GM12892 (cell line): ENCODE data around the gene BRCA2. TPM values are rescaled to one million over a fixed set of nuclear protein-coding genes. Genes with fewer than 3 reads are reported as not detected.
A peak's percentile ranks its signal among the peaks of the same experiment; 100 is the strongest.

Experiments
- DNase-seq: peaks from one replicate; pipeline ENCODE4 v3.0.0; 2011; ENCODE audit not compliant: insufficient read length
- FAIRE-seq: peaks from 2 replicates; lab custom pipeline; 2011; peaks lifted over from hg19 to GRCh38; lab: Jason Lieb, UNC
- POLR2A ChIP-seq: IDR thresholded peaks from 2 replicates; pipeline ENCODE4 v1.6.1; 2011; ENCODE audit warnings: low read depth, low read length, control low read depth
- POLR2AphosphoS5 ChIP-seq: IDR thresholded peaks from 2 replicates; pipeline ENCODE4 v1.6.1; 2011; ENCODE audit warnings: low read depth, low read length, control low read depth
- TAF1 ChIP-seq: IDR thresholded peaks from 2 replicates; pipeline ENCODE4 v1.6.1; 2011; ENCODE audit warnings: low read depth, mild to moderate bottlenecking, control low read depth, low read length, borderline replicate concordance
- polyA plus RNA-seq: library from polyadenylated mRNA; unstranded; fragments of >200 nt; gene quantifications from one replicate; pipeline ENCODE4 v1.2.1, GENCODE V29; 2012; ENCODE audit warnings: missing spikeins, inconsistent platforms; ENCODE audit not compliant: missing spikeins

The BRCA2 gene
- 10.5 TPM for polyA plus RNA-seq

GRCh38 chr13:32315238-32316027 is at the start of gene BRCA2, which contains the start of gene ZAR1L:
TSS of gene BRCA2 (plus strand) at chr13:32315508. CDS start at chr13:32316461, 953 bp downstream.
TSS of gene ZAR1L (minus strand) at chr13:32315363. CDS start at chr13:32311925, 3,438 bp downstream.
- FAIRE-seq (peak; percentile 94), DNase-seq (peak; percentile 61)
- TF ChIP-seq POLR2AphosphoS5 (peak; percentile 94; the same call in 1 of the 2 replicates), POLR2A (peak; percentile 89), TAF1 (peak; percentile 81; the same call in 1 of the 2 replicates)

- no peak for DNase-seq
- FAIRE-seq, result no peak
- no peak for TF ChIP-seq POLR2AphosphoS5
- no peak for TF ChIP-seq TAF1
- TF ChIP-seq POLR2A, result no peak
Observed at GRCh38 chr13:32265726-32266125, 49.6 kb upstream of the BRCA2 start.

GRCh38 chr13:32266130-32266529 is 49.2 kb upstream of the BRCA2 start:
- TF ChIP-seq TAF1, result no peak
- no peak for TF ChIP-seq POLR2A
- no peak for TF ChIP-seq POLR2AphosphoS5
- no peak for FAIRE-seq
- DNase-seq, result no peak

GRCh38 chr13:32267836-32268439 is 47.4 kb upstream of the BRCA2 start:
- TF ChIP-seq POLR2AphosphoS5, result no peak
- no peak for TF ChIP-seq TAF1
- TF ChIP-seq POLR2A, result no peak
- peak; percentile 76 for FAIRE-seq
- DNase-seq, result peak; percentile 19

- FAIRE-seq (no peak), DNase-seq (no peak)
- TF ChIP-seq POLR2AphosphoS5 (no peak), TAF1 (no peak), POLR2A (no peak)
Observed at GRCh38 chr13:32272021-32272683, 43.2 kb upstream of the BRCA2 start.

GRCh38 chr13:32277839-32278238 is 37.5 kb upstream of the BRCA2 start:
- no peak for FAIRE-seq
- TF ChIP-seq TAF1 (no peak), POLR2A (no peak), POLR2AphosphoS5 (no peak)
- DNase-seq, result no peak

- TF ChIP-seq POLR2A (no peak), POLR2AphosphoS5 (no peak), TAF1 (no peak)
- FAIRE-seq, result no peak
- no peak for DNase-seq
Observed at GRCh38 chr13:32278426-32278825, 36.9 kb upstream of the BRCA2 start.

GRCh38 chr13:32281096-32281495 is 34.2 kb upstream of the BRCA2 start:
- DNase-seq, result no peak
- no peak for TF ChIP-seq TAF1
- no peak for TF ChIP-seq POLR2AphosphoS5
- TF ChIP-seq POLR2A, result no peak
- FAIRE-seq, result no peak

- FAIRE-seq (no peak), DNase-seq (no peak)
- no peak for TF ChIP-seq POLR2A
- TF ChIP-seq POLR2AphosphoS5, result no peak
- TF ChIP-seq TAF1, result no peak
Observed at GRCh38 chr13:32282096-32282711, 33.1 kb upstream of the BRCA2 start.

GRCh38 chr13:32284927-32285632 is 30.2 kb upstream of the BRCA2 start:
- no peak for TF ChIP-seq TAF1
- TF ChIP-seq POLR2AphosphoS5, result no peak
- no peak for TF ChIP-seq POLR2A
- DNase-seq (no peak), FAIRE-seq (no peak)

- FAIRE-seq, result no peak
- no peak for DNase-seq
- TF ChIP-seq TAF1 (no peak), POLR2A (no peak), POLR2AphosphoS5 (no peak)
Observed at GRCh38 chr13:32285633-32285965, 29.7 kb upstream of the BRCA2 start.
